ENCODE results near the gene SGSH.

- TF ChIP-seq CTCF (IDR thresholded peaks at IDR 0.05) (no peak), EP300 (IDR thresholded peaks at IDR 0.05) (no peak), POLR2A (IDR thresholded peaks at IDR 0.05) (no peak)
These were observed 42.7 kb upstream of the SGSH start for GRCh38 chr17:80262775-80263244.

Measured in tibial nerve (tissue), 4 donors.